ENCODE measurements around the gene COG8. TPM values are rescaled to one million over a fixed set of nuclear protein-coding genes. Genes with fewer than 3 reads are reported as not detected.

The COG8 gene
- total and polyA plus RNA-seq, 7 donors, result 9.6 to 57.6 (median 32.2) TPM

DNA sequence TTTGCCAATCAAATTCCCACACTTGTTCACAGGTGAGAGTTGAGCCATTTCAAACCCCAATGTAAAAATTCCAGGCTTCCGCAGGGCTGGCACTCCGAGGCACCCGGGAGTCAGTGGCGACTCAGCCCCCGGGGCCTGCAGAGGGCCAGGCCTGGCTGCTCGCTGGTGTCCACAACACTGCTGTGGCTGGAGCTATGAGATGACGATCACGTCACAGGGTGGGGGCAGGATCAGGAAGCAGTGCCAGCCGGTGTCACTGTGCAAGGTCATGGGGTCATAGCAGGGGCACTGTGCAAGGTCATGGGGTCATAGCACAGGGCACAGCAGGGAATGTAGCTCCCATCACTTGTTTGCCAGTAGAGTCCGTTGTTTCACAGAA is 20.5 kb downstream of the COG8 start:
- Histone ChIP-seq H3K9me3 (no peaks in the 10 kb centered on the region), H3K4me1 (peaks cover 0 to 4% (median 0%) of the 10 kb centered on the region in 4 donors), H3K27me3 (no peaks in the 10 kb centered on the region), H3K36me3 (peaks cover 62 to 97% (median 77%) of the 10 kb centered on the region in 4 donors), H3K27ac (no peak overlapping the region), H3K4me3 (no peak overlapping the region)
- TF ChIP-seq CTCF (IDR thresholded peaks at IDR 0.05), result no peak
- TF ChIP-seq POLR2AphosphoS5 (IDR thresholded peaks at IDR 0.05), result no peak
- no peak for TF ChIP-seq EP300 (IDR thresholded peaks at IDR 0.05)
- TF ChIP-seq POLR2A (IDR thresholded peaks at IDR 0.05), result no peak
- 87 to 88% methylated on average over 10 of the region's 10 CpGs for WGBS, 2 donors
- DNase-seq, result peak; percentile 35
- intact Hi-C loops (cut with DNase I), result no loop called here

DNA sequence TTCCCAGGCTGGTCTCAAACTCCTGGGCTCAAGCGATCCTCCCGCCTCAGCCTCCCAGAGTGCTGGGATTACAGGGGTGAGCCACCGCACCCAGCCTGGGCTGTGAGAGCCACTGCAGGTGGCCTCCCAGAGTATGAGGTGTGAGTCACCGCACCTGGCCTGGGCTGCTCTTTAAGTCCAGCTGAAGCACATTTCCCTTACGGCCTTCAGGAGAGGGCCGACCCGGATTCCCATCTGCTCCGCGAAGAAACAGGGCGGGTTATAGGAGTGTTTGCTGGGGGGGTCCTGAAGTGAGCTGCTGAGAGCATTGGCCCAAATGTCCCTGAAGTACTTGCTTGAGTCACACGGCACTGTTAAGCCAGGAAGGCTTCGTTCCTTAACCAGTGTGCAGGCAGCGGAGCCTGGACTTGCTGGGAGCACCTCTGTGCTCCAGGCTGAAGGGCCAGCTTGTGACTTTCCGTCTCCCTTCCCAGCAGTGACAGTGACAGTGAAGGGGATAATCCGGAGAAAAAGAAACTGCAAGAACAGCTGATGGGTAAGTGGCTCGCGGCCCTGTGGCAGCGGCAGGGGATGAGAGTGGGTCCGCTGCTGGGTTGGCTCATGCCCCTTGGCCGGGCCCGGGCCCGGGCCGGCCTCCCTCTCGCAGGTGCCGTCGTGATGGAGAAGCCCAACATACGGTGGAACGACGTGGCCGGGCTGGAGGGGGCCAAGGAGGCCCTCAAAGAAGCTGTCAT is 21.0 kb downstream of the COG8 start:
- no peaks in the 10 kb centered on the region for H3K9me3 ChIP-seq
- no peaks in the 10 kb centered on the region for H3K27me3 ChIP-seq
- no peak overlapping the region for H3K4me3 ChIP-seq
- H3K27ac ChIP-seq, result no peak overlapping the region
- TF ChIP-seq POLR2A (IDR thresholded peaks at IDR 0.05) (no peak), EP300 (IDR thresholded peaks at IDR 0.05) (no peak), POLR2AphosphoS5 (IDR thresholded peaks at IDR 0.05) (no peak), CTCF (IDR thresholded peaks at IDR 0.05) (no peak)
- H3K4me1 ChIP-seq, result peaks cover 0 to 8% (median 2%) of the 10 kb centered on the region in 4 donors
- no peak for DNase-seq
- intact Hi-C loops (cut with DNase I), result no loop called here
- 96 to 97% methylated on average over 30 of the region's 30 CpGs for WGBS, 2 donors
- H3K36me3 ChIP-seq, result peaks cover 62 to 96% (median 75%) of the 10 kb centered on the region in 4 donors

GRCh38 chr16:69316595-69317034 is 22.7 kb downstream of the COG8 start:
- peak; percentile 56 for DNase-seq

DNA sequence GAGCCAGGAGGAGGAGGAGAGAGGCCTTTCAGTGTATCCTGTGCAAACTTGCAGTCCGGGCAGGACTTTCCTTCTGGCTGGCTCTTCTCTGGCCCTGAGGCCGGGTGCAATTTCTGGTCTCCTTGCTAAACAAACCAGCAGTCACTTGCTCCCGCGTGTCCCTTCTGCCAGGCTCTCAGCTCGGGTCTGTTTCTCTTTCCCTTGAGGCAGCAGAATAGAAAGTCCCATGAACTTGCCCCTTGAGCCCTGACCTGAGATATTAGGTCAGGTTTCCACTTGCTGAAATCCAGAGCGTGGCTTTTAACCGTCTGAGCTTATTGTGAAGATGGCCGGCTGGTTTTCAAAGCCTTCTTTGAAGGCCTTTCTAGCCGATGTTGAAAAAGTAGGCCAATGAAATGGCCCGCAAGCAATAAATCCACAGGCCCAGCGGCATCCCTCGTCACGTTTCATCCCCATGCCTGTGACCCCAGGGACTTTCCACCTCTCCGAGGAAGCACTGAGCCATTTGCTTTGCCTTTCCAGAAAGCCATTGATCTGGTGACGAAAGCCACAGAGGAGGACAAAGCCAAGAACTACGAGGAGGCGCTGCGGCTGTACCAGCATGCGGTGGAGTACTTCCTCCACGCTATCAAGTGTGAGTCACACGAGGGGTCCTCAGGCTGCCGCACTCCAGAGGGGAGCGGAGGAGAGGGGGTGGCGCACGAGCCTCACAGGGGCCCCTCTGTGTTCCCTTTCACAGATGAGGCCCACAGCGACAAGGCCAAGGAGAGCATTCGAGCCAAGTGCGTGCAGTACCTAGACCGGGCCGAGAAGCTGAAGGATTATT is 23.7 kb downstream of the COG8 start:
- H3K4me1 ChIP-seq, result peaks cover 0 to 25% (median 16%) of the 10 kb centered on the region in 4 donors
- WGBS, 2 donors, result 93% methylated on average over 30 of the region's 30 CpGs
- H3K27ac ChIP-seq, result no peak overlapping the region
- DNase-seq, result peak; percentile 44
- peaks cover 37 to 72% (median 48%) of the 10 kb centered on the region in 4 donors for H3K36me3 ChIP-seq
- H3K27me3 ChIP-seq, result no peaks in the 10 kb centered on the region
- intact Hi-C loops (cut with DNase I), result no loop called here
- H3K9me3 ChIP-seq, result no peaks in the 10 kb centered on the region
- no peak overlapping the region for H3K4me3 ChIP-seq
- no peak for TF ChIP-seq EP300 (IDR thresholded peaks at IDR 0.05)
- no peak for TF ChIP-seq POLR2A (IDR thresholded peaks at IDR 0.05)
- TF ChIP-seq POLR2AphosphoS5 (IDR thresholded peaks at IDR 0.05), result no peak
- no peak for TF ChIP-seq CTCF (IDR thresholded peaks at IDR 0.05)

More at GRCh38 chr16:69316595-69317034, 22.7 kb downstream of the COG8 start:
- 93 to 96% methylated on average over 17 of the region's 17 CpGs for WGBS, 2 donors
- Histone ChIP-seq H3K27ac (no peak overlapping the region), H3K4me3 (no peak overlapping the region), H3K9me3 (no peaks in the 10 kb centered on the region), H3K27me3 (no peaks in the 10 kb centered on the region), H3K4me1 (peaks cover 0 to 24% (median 15%) of the 10 kb centered on the region in 4 donors), H3K36me3 (peaks cover 46 to 81% (median 57%) of the 10 kb centered on the region in 4 donors)
- intact Hi-C loops (cut with DNase I), result no loop called here
- TF ChIP-seq CTCF (IDR thresholded peaks at IDR 0.05), result no peak
- no peak for TF ChIP-seq POLR2AphosphoS5 (IDR thresholded peaks at IDR 0.05)
- TF ChIP-seq POLR2A (IDR thresholded peaks at IDR 0.05), result no peak
- TF ChIP-seq EP300 (IDR thresholded peaks at IDR 0.05), result no peak
